DOHH2 (cell line): Measurements from ENCODE around the gene LSR.

Experiments
- H3F3A ChIP-seq: fragments of 200-600 bp; sonication (generic), shearing (Covaris generic); 2 replicates; pipeline ENCODE4 v1.6.0; 2016; ENCODE audit warnings: antibody characterized with exemption, mild to moderate bottlenecking; ENCODE audit not compliant: control insufficient read depth, insufficient read depth
- H3K27ac ChIP-seq: fragments of 200-600 bp; sonication (generic); 2 replicates; pipeline ENCODE4 v1.5.1; 2014; ENCODE audit warnings: low read depth, mild to moderate bottlenecking, low read length, moderate library complexity
- H3K27me3 ChIP-seq: fragments of 200-600 bp; sonication (generic); 2 replicates; pipeline ENCODE4 v1.6.1; 2014; ENCODE audit warnings: mild to moderate bottlenecking, low read length, mixed read lengths; ENCODE audit not compliant: control insufficient read depth
- H3K36me3 ChIP-seq: fragments of 200-600 bp; sonication (generic); 2 replicates; pipeline ENCODE4 v1.6.1; 2014; ENCODE audit warnings: mild to moderate bottlenecking, low read length, moderate library complexity, mixed read lengths; ENCODE audit not compliant: control insufficient read depth
- H3K4me1 ChIP-seq: fragments of 200-600 bp; sonication (generic); 2 replicates; pipeline ENCODE4 v1.6.1; 2014; ENCODE audit warnings: mild to moderate bottlenecking, low read length, mixed read lengths; ENCODE audit not compliant: control insufficient read depth
- H3K4me2 ChIP-seq: fragments of 200-600 bp; sonication (generic); 2 replicates; pipeline ENCODE4 v1.6.0; 2014; ENCODE audit warnings: mild to moderate bottlenecking, low read length, moderate library complexity
- H3K4me3 ChIP-seq: fragments of 200-600 bp; sonication (generic); 2 replicates; pipeline ENCODE4 v1.5.1; 2014; ENCODE audit warnings: mild to moderate bottlenecking, low read length, mixed read lengths
- H3K79me2 ChIP-seq: fragments of 200-600 bp; sonication (generic); 2 replicates; pipeline ENCODE4 v1.6.1; 2014; ENCODE audit warnings: mild to moderate bottlenecking, low read length, mixed read lengths; ENCODE audit not compliant: control insufficient read depth
- H3K9me2 ChIP-seq: fragments of 200-600 bp; sonication (generic); replicated peaks from 2 replicates; pipeline ENCODE4 v1.6.1; 2014; ENCODE audit warnings: mild to moderate bottlenecking, low read length, mixed read lengths; ENCODE audit not compliant: control insufficient read depth
- H3K9me3 ChIP-seq: fragments of 200-600 bp; sonication (generic); 2 replicates; pipeline ENCODE4 v1.6.1; 2014; ENCODE audit warnings: antibody characterized with exemption, low read length, mixed read lengths; ENCODE audit not compliant: control insufficient read depth, insufficient read depth
- H4K20me1 ChIP-seq: fragments of 200-600 bp; sonication (generic); 2 replicates; pipeline ENCODE4 v1.6.0; 2014; ENCODE audit warnings: low read depth, mild to moderate bottlenecking, antibody characterized with exemption, low read length, moderate library complexity; ENCODE audit not compliant: control insufficient read depth, insufficient read depth
- EZH2phosphoT487 ChIP-seq: fragments of 200-600 bp; sonication (generic); IDR thresholded peaks from 2 replicates; pipeline ENCODE4 v1.6.1; 2017; ENCODE audit warnings: borderline replicate concordance, mild to moderate bottlenecking, antibody characterized with exemption, low read length, moderate library complexity, mixed read lengths
- TF ChIP-seq, protein P1 (sequence below): fragments of 200-600 bp; sonication (generic); IDR thresholded peaks from one replicate; pipeline ENCODE4 v1.5.1; 2014; ENCODE audit warnings: antibody characterized with exemption, mild to moderate bottlenecking, low read depth, low read length; ENCODE audit not compliant: poor library complexity, severe bottlenecking

Gene LSR

DNA sequence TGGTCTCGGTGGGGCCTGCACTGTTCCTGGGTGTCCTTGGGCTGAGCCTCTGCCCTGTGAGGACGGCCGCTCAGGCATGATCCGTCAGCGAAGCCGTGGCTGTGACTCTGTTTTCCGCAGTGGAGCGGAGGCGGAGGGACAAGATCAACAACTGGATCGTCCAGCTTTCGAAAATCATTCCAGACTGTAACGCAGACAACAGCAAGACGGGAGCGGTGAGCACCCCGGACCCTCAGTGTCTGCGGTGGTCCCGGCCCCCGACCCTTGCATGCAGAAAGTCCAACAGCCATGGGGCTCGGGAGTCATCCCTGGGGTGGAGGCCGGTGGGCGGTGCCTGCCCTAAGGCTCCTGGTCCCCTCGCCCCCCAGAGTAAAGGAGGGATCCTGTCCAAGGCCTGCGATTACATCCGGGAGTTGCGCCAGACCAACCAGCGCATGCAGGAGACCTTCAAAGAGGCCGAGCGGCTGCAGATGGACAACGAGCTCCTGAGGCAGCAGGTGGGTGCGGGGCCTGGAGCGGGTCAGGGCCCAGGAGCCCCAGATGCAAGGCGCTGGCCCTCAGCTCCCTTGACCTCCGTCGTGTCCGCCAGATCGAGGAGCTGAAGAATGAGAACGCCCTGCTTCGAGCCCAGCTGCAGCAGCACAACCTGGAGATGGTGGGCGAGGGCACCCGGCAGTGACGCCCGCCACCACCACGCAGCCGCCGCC lies 29.9 kb downstream of the LSR start:
- H3K9me2 ChIP-seq, result no peaks in the 10 kb centered on the region
- H3K4me3 ChIP-seq, result no peak overlapping the region
- no peaks in the 10 kb centered on the region; the same call in 1 of the 2 replicates for H3F3A ChIP-seq
- H4K20me1 ChIP-seq, result no peaks in the 10 kb centered on the region
- peaks cover 33% of the 10 kb centered on the region for H3K4me1 ChIP-seq
- H3K9me3 ChIP-seq, result no peaks in the 10 kb centered on the region
- no peaks in the 10 kb centered on the region for H3K79me2 ChIP-seq
- no peak overlapping the region for H3K4me2 ChIP-seq
- H3K27ac ChIP-seq, result no peak overlapping the region
- H3K27me3 ChIP-seq, result peaks cover 13% of the 10 kb centered on the region
- no peak for TF ChIP-seq EZH2phosphoT487
- TF ChIP-seq, protein P1, sequence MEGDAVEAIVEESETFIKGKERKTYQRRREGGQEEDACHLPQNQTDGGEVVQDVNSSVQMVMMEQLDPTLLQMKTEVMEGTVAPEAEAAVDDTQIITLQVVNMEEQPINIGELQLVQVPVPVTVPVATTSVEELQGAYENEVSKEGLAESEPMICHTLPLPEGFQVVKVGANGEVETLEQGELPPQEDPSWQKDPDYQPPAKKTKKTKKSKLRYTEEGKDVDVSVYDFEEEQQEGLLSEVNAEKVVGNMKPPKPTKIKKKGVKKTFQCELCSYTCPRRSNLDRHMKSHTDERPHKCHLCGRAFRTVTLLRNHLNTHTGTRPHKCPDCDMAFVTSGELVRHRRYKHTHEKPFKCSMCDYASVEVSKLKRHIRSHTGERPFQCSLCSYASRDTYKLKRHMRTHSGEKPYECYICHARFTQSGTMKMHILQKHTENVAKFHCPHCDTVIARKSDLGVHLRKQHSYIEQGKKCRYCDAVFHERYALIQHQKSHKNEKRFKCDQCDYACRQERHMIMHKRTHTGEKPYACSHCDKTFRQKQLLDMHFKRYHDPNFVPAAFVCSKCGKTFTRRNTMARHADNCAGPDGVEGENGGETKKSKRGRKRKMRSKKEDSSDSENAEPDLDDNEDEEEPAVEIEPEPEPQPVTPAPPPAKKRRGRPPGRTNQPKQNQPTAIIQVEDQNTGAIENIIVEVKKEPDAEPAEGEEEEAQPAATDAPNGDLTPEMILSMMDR, result no peak
- H3K36me3 ChIP-seq, result peaks cover 51% of the 10 kb centered on the region

DNA sequence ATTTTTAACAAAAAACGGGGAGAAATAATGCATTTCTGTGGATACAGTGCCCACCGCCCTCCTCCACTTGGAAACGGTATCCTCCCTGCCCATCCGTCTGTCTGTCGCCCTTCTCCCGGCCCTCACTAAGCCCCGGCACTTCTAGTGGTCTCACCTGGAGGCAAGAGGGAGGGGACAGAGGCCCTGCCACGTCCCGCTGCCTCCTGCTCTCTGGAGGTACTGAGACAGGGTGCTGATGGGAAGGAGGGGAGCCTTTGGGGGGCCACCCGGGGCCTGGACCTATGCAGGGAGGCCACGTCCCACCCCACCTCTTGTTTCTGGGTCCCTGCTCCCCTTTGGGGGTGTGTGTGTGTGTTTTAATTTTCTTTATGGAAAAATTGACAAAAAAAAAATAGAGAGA lies 30.6 kb downstream of the LSR start:
- H3K27ac ChIP-seq, result no peak overlapping the region
- no peaks in the 10 kb centered on the region for H3K79me2 ChIP-seq
- H3K36me3 ChIP-seq, result peaks cover 44% of the 10 kb centered on the region
- TF ChIP-seq EZH2phosphoT487, result no peak
- TF ChIP-seq, protein P1, result no peak
- H3K4me2 ChIP-seq, result no peak overlapping the region
- peaks cover 33% of the 10 kb centered on the region for H3K4me1 ChIP-seq
- H4K20me1 ChIP-seq, result no peaks in the 10 kb centered on the region
- no peaks in the 10 kb centered on the region; the same call in 1 of the 2 replicates for H3F3A ChIP-seq
- no peaks in the 10 kb centered on the region for H3K9me3 ChIP-seq
- H3K9me2 ChIP-seq, result no peaks in the 10 kb centered on the region
- no peak overlapping the region for H3K4me3 ChIP-seq
- H3K27me3 ChIP-seq, result peaks cover 13% of the 10 kb centered on the region

DNA sequence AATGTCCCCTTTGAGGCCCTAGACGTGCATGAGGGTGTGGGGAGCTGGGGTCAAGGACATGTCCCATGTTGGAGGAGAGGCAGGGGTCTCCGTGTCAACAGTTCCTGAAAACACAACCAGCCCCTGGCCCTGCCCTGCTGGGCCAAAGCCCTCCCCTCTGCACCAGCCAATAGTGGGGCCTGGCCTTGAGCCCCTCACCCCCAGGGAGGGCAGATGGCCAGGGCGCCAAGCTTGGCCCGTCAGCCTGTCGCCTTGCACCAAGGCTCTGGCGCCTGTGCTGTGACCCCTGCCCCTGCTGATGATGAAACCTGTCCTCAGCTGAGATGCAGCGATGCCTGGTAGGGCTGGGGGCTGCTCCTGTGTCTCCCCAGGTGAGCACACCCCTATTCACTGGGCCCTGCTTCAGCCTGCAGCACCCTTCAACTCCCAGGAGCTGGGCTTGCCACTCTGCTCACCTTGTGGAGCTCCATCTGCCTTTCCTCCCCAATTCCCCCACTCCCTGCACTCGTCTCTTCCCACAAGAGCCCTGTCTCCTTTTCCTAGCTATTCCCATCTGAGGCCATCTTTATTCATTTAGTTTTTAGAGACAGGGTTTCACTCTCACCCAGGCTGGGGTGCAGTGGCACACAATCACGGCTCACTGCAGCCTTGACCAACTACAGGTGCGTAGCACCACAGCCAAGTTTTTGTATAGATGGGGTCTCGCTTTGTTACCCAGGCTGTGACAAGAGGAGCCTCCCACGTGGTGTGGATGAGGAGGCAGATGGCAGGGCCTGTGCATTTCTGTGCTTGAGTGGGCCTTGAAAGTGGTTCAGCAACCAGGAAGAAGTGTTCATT lies 31.4 kb downstream of the LSR start:
- Histone ChIP-seq H3F3A (no peaks in the 10 kb centered on the region), H3K79me2 (no peaks in the 10 kb centered on the region), H3K9me2 (no peaks in the 10 kb centered on the region), H4K20me1 (no peaks in the 10 kb centered on the region), H3K4me3 (no peak overlapping the region), H3K9me3 (no peaks in the 10 kb centered on the region), H3K27ac (no peak overlapping the region), H3K4me1 (peaks cover 36% of the 10 kb centered on the region), H3K27me3 (peaks cover 13% of the 10 kb centered on the region), H3K36me3 (peaks cover 36% of the 10 kb centered on the region), H3K4me2 (no peak overlapping the region)
- TF ChIP-seq EZH2phosphoT487, result no peak
- TF ChIP-seq, protein P1, result no peak
